ENCODE results near the gene EIF3J. TPM values are rescaled to one million over a fixed set of nuclear protein-coding genes. Genes with fewer than 3 reads are reported as not detected.

EIF3J gene
- total and polyA plus RNA-seq, 10 of the 15 experiments (the other 5 are each of a cell fraction or from before 2014, with no cell fraction given), result 34.7 to 126 (median 64.1) TPM

- TF ChIP-seq PAX5 (IDR thresholded peaks at IDR 0.05; ENCODE audit: borderline replicate concordance, low read depth, low read length), result no peak
Observed at GRCh38 chr15:44566155-44566540, 29.2 kb downstream of the EIF3J start (continued).

- no peak overlapping the region for H3K27ac ChIP-seq (ENCODE audit: control insufficient read depth, insufficient read depth)
- DNase-seq (ENCODE audit: low read depth, low spot score), result no peak
- peaks cover 9% of the 10 kb centered on the region; the same call in 2 of the 3 replicates for H3K9me3 ChIP-seq (replicated peaks; ENCODE audit: control insufficient read depth, insufficient read depth, low read length)
- no peaks in the 10 kb centered on the region for H3K79me2 ChIP-seq (ENCODE audit: control insufficient read depth, insufficient read depth, low read length)
- H3K27me3 ChIP-seq (replicated peaks in 1 of 2; ENCODE audit: control insufficient read depth in 2 of 2, insufficient read depth in 2 of 2, low read length in 1 of 2), result no peaks in the 10 kb centered on the region
- WGBS (ENCODE audit: insufficient coverage, insufficient replicate concordance, low lambda C conversion rate, missing lambda C conversion rate), result 78% methylated on average over 3 of the region's 3 CpGs
- ChIA-PET CTCF (no interaction called here), RAD21 (ENCODE audit: unreplicated experiment) (interaction anchor here (1.5 kb wide), 1 partner anchor 168 kb away, joined by 4 read pairs; the partner anchor contains the start of gene TRIM69), POLR2A (no interaction called here), SMC1A (ENCODE audit: uncharacterized antibody, unreplicated experiment) (interaction anchor here (1.7 kb wide), 1 partner anchor 8 kb away, joined by 4 read pairs; no protein-coding TSS in a partner anchor)
- H3K4me2 ChIP-seq (ENCODE audit: control insufficient read depth, insufficient read depth), result no peak overlapping the region
- H3K9ac ChIP-seq (ENCODE audit: control insufficient read depth, insufficient read depth, low read length), result no peak overlapping the region
- BruUV-seq (replicated peaks), result TSS peak; percentile 15
- no peak for TF ChIP-seq POU2F2 (IDR thresholded peaks at IDR 0.05; ENCODE audit: borderline replicate concordance, low read depth, low read length)
- TF ChIP-seq CREB1 (IDR thresholded peaks at IDR 0.05; ENCODE audit: low read depth), result no peak
- TF ChIP-seq RELA (IDR thresholded peaks at IDR 0.05; ENCODE audit: borderline replicate concordance, partially characterized antibody), result no peak
- TF ChIP-seq ZNF24 (IDR thresholded peaks at IDR 0.05), result no peak
- no peak for TF ChIP-seq MEF2A (IDR thresholded peaks at IDR 0.05; ENCODE audit: insufficient read depth, low read depth, low read length)
- no peak for TF ChIP-seq SIN3A (IDR thresholded peaks at IDR 0.05; ENCODE audit: low read depth, low read length)
- TF ChIP-seq TARDBP (IDR thresholded peaks at IDR 0.05; ENCODE audit: borderline replicate concordance), result no peak
- no peak for TF ChIP-seq NFYB (IDR thresholded peaks at IDR 0.05; ENCODE audit: insufficient read depth, low read depth, low read length)
- TF ChIP-seq, protein P1, sequence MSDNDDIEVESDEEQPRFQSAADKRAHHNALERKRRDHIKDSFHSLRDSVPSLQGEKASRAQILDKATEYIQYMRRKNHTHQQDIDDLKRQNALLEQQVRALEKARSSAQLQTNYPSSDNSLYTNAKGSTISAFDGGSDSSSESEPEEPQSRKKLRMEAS (IDR thresholded peaks at IDR 0.05; ENCODE audit: low read depth, low read length), result no peak
- TF ChIP-seq CBX5 (IDR thresholded peaks at IDR 0.05; ENCODE audit: low read depth), result no peak
- no peak for TF ChIP-seq TBL1XR1 (IDR thresholded peaks at IDR 0.05; ENCODE audit: low read depth, low read length)
- no peak for ATAC-seq
- no peaks in the 10 kb centered on the region; the same call in 1 of the 2 replicates for H4K20me1 ChIP-seq (ENCODE audit: control insufficient read depth, insufficient read depth)
- peak; percentile 56 for FAIRE-seq
- peaks cover 21 to 47% of the 10 kb centered on the region in 2 experiments for H3K36me3 ChIP-seq (ENCODE audit: control insufficient read depth in 2 of 2, insufficient read depth in 2 of 2, low read length in 1 of 2)
- H3K4me1 ChIP-seq (ENCODE audit: control insufficient read depth, insufficient read depth, low read length), result no peaks in the 10 kb centered on the region
- no peak overlapping the region for H2AFZ ChIP-seq (ENCODE audit: control insufficient read depth, low read depth, low read length)
- in situ Hi-C loops (cut with MboI), result no loop called here
- intact Hi-C loops (cut with micrococcal nuclease; ENCODE audit: unreplicated experiment), result no loop called here
- H3K4me3 ChIP-seq, result no peak overlapping the region
Observed at GRCh38 chr15:44568338-44568737, 31.4 kb downstream of the EIF3J start.

All from GM12878 (cell line).